NB4 (cell line): ENCODE measurements around the gene COL4A6.

Source experiments
- CTCF ChIP-seq: IDR thresholded peaks from one replicate; pipeline ENCODE4 v1.5.1; 2012; ENCODE audit warnings: low read depth, low read length
- POLR2A ChIP-seq: IDR thresholded peaks from 2 replicates; pipeline ENCODE4 v1.6.1; 2011; ENCODE audit warnings: mild to moderate bottlenecking; ENCODE audit not compliant: insufficient read length; ENCODE audit errors: extremely low read depth
- TF ChIP-seq, protein P1 (sequence below): IDR thresholded peaks from 2 replicates; pipeline ENCODE4 v1.6.1; 2011; ENCODE audit warnings: low read depth, low read length

DNA sequence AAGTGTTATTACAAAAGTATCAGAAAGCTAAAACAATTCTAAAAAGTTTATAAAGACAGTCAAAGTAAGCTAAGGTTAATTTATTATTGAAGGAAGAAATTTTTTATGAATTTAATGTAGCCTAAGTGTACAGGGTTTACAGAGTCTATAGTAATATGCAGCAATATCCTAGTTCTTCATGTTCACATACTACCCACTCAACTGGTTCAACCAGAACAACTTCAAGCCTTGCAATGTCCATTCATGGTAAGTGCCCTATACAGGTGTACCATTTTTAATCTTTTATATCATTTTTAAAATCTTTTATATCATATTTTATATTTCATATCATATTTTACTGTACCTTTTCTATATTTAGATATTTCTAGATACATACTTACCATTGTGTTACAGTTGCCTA is 35.8 kb upstream of the COL4A6 start:
- TF ChIP-seq CTCF (no peak), POLR2A (no peak)
- TF ChIP-seq, protein P1, sequence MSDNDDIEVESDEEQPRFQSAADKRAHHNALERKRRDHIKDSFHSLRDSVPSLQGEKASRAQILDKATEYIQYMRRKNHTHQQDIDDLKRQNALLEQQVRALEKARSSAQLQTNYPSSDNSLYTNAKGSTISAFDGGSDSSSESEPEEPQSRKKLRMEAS: no peak
